HEK293T (cell line): ENCODE results near the gene UPK3B.
"Not testable (repeated sequence)": the region's sequence is repeated elsewhere in the genome, so short reads cannot be mapped to it uniquely, and the experiment has no call there.

ENCODE experiments used
- CTCF ChIA-PET: fragments of 350-600 bp; formaldehyde crosslinking; extraction: SDS; loops from one replicate; lab custom pipeline; 2021; ENCODE audit warnings: antibody characterized with exemption, inconsistent platforms; lab: Yijun Ruan, JAX
- POLR2A ChIA-PET: fragments of 350-600 bp; formaldehyde crosslinking; extraction: SDS; loops from one replicate; lab custom pipeline; 2020; ENCODE audit warnings: antibody characterized with exemption, inconsistent platforms; lab: Yijun Ruan, JAX
- DNase-seq: peaks from one replicate; pipeline ENCODE4 v3.0.0; 2012; ENCODE audit warnings: mixed read lengths; ENCODE audit errors: extremely low spot score
- ARNT ChIP-seq: fragments of 450-650 bp; IDR thresholded peaks from 2 replicates; pipeline ENCODE4 v1.6.1; 2017; ENCODE audit warnings: mild to moderate bottlenecking
- BHLHE40 ChIP-seq: fragments of 450-650 bp; IDR thresholded peaks from 2 replicates; pipeline ENCODE4 v1.6.1; 2016; ENCODE audit warnings: mild to moderate bottlenecking, moderate library complexity, borderline replicate concordance
- CTBP1 ChIP-seq: fragments of 450-650 bp; IDR thresholded peaks from 2 replicates; pipeline ENCODE4 v1.6.1; 2016; ENCODE audit warnings: borderline replicate concordance
- ELF4 ChIP-seq: fragments of 450-650 bp; IDR thresholded peaks from 2 replicates; pipeline ENCODE4 v1.6.1; 2017; ENCODE audit warnings: antibody characterized with exemption
- FOXA1 ChIP-seq: fragments of 450-650 bp; IDR thresholded peaks from 2 replicates; pipeline ENCODE4 v1.6.1; 2016; ENCODE audit warnings: mild to moderate bottlenecking
- FOXK2 ChIP-seq: fragments of 450-650 bp; IDR thresholded peaks from 2 replicates; pipeline ENCODE4 v1.6.1; 2016; ENCODE audit warnings: mild to moderate bottlenecking
- FOXM1 ChIP-seq: fragments of 450-650 bp; IDR thresholded peaks from 2 replicates; pipeline ENCODE4 v1.6.1; 2017; ENCODE audit warnings: mild to moderate bottlenecking, borderline replicate concordance
- HDGF ChIP-seq: fragments of 450-650 bp; IDR thresholded peaks from 2 replicates; pipeline ENCODE4 v1.6.1; 2017; ENCODE audit warnings: antibody characterized with exemption, borderline replicate concordance
- L3MBTL2 ChIP-seq: fragments of 450-650 bp; conservative IDR thresholded peaks from 2 replicates; pipeline ENCODE4 v1.6.1; 2016; ENCODE audit warnings: mild to moderate bottlenecking
- LEF1 ChIP-seq: fragments of 450-650 bp; IDR thresholded peaks from 2 replicates; pipeline ENCODE4 v1.6.1; 2017; ENCODE audit warnings: mild to moderate bottlenecking, borderline replicate concordance
- NFRKB ChIP-seq: fragments of 450-650 bp; IDR thresholded peaks from 2 replicates; pipeline ENCODE4 v1.6.1; 2016; ENCODE audit warnings: mild to moderate bottlenecking, moderate library complexity
- PKNOX1 ChIP-seq: fragments of 450-650 bp; IDR thresholded peaks from 2 replicates; pipeline ENCODE4 v1.6.1; 2016
- SP1 ChIP-seq: fragments of 450-650 bp; IDR thresholded peaks from 2 replicates; pipeline ENCODE4 v1.6.1; 2017
- SUZ12 ChIP-seq: fragments of 450-650 bp; IDR thresholded peaks from 2 replicates; pipeline ENCODE4 v1.6.1; 2016; ENCODE audit warnings: mild to moderate bottlenecking
- TARDBP ChIP-seq: fragments of 450-650 bp; IDR thresholded peaks from 2 replicates; pipeline ENCODE4 v1.6.1; 2016
- ZNF384 ChIP-seq: fragments of 450-650 bp; IDR thresholded peaks from 2 replicates; pipeline ENCODE4 v1.6.1; 2016

Gene UPK3B

DNA sequence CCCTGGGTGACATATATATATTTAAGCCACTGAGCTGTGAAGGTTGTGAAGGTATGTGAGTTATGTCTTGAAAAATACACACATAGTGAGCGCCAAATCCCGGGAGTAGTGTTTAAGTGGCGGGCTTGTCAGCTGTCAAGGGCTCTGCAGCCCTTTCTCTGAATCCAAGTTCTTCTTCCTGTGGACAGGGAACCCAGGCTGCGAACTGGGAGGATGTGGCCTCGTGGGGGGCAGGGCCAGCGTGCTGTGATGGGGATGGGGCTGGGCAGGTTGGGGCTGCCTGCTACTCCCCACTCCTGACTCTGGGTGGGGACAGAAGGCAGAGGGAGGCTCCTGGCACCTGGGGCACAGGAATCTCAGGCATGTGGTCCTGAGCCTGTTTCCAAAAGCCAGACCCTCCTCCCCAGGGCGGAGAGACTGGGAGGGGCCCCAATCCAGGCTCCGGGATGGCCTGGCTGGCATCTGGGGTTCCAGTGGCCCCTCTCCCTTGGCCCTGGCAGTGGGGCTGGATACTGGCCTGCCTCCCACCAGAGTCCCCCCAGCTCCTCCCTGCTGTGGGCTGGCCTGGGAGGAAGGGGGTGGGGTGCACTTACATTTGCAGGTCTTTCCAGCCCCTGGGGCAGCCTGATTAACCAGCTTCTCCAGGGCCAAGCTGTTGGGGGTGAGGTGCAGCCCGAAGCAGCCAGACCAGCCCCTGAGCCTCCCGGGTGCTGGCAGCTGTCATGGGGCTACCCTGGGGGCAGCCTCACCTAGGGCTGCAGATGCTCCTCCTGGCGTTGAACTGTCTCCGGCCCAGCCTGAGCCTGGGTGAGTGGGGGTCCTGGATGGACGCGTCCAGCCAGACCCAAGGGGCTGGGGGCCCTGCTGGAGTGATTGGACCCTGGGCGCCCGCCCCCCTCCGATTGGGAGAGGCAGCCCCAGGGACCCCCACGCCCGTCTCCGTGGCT lies at the start of gene UPK3B:
Gene UPK3B (plus strand): TSS at position 622 of the 947 bp plus-strand sequence. CDS start 101 bp downstream, at position 723.
- CTCF ChIA-PET: no interaction called here
- no peak for TF ChIP-seq ARNT
- no peak for TF ChIP-seq NFRKB
- no peak for TF ChIP-seq HDGF
- no peak for TF ChIP-seq TARDBP
- no peak for TF ChIP-seq CTBP1
- TF ChIP-seq ELF4: no peak
- TF ChIP-seq FOXM1: no peak
- no peak for TF ChIP-seq LEF1
- no peak for TF ChIP-seq ZNF384
- no peak for TF ChIP-seq SP1
- TF ChIP-seq FOXA1: no peak
- no peak for TF ChIP-seq PKNOX1
- TF ChIP-seq L3MBTL2: no peak
- no peak for TF ChIP-seq BHLHE40
- TF ChIP-seq SUZ12: no peak
- TF ChIP-seq FOXK2: no peak
- DNase-seq: peak; percentile 10
- POLR2A ChIA-PET: no interaction called here

- POLR2A ChIA-PET, CTCF ChIA-PET, DNase-seq: not testable (repeated sequence)
Observed at GRCh38 chr7:76460767-76461166, 49.6 kb upstream of the UPK3B start.

GRCh38 chr7:76461464-76462101 lies 48.8 kb upstream of the UPK3B start, which contains the start of gene DTX2:
DTX2 (plus strand) TSS chr7:76461709; CDS start chr7:76480510, 18,801 bp downstream.
- POLR2A ChIA-PET, CTCF ChIA-PET, DNase-seq: not testable (repeated sequence)

DNA sequence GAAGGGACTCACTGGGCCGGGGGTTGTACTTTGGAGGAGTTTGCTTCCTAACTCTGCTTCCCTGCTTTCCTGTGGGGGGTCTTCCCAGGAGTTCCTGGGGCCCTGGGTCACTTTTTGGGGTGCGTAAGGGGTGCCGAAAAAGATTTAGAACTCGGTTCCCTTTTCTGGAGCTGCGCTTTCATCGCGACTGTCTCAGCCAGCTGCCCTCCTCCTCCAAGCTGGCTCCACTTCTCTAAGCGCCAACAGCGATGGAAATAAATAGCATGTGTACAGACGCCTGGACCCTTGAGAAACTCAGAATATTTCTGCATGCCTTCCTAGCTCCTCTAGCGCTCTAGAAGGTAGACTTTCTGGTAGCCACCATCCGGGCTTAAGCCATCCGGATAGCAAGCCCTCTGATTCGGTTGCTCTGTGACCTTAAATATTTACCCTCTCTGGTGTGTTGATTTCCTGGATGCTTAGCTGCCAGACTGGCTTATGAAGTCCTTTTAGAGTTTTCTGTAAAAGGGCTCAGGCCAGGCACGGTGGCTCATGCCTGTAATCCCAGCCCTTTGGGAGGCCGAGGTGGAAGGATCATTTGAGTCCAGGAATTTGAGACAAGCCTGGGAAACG lies 48.0 kb upstream of the UPK3B start:
- POLR2A ChIA-PET, DNase-seq, CTCF ChIA-PET: not testable (repeated sequence)

GRCh38 chr7:76464959-76465358 lies 45.4 kb upstream of the UPK3B start:
- POLR2A ChIA-PET, DNase-seq, CTCF ChIA-PET: not testable (repeated sequence)

- DNase-seq, POLR2A ChIA-PET, CTCF ChIA-PET: not testable (repeated sequence)
Observed at GRCh38 chr7:76465950-76466349, 44.4 kb upstream of the UPK3B start.

DNA sequence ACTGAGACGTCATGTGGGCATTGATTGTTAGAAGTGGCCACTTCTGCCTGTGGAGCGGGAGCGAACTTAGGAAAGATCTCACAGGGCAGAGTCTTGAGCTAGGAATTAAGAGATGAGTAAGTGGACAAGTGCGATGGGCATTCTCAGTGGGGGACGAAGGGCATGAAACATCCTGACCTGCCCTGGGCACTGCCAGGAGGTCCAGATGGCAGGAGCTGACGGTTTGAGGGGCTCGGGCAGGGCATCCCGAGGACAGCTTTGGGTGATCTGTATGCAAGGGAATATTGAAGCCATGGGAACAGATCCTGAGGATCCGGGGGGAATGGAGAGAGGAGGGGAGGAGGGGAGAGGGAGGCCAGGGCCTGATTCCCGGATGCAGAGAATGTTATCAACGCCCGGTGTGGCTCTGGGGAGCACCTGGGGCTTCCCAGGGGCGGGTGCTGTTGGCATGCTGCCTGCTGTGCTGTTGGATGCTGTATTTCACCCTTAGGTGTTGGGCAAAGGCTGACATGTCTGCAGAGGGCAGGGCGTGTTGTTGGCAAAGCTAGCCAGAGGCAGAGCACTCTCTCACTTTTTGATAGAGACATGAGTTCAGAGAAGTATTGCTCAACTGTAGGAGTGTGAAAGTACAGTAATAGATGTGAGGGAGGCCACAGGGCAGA lies 42.5 kb upstream of the UPK3B start:
- CTCF ChIA-PET, POLR2A ChIA-PET, DNase-seq: not testable (repeated sequence)

DNA sequence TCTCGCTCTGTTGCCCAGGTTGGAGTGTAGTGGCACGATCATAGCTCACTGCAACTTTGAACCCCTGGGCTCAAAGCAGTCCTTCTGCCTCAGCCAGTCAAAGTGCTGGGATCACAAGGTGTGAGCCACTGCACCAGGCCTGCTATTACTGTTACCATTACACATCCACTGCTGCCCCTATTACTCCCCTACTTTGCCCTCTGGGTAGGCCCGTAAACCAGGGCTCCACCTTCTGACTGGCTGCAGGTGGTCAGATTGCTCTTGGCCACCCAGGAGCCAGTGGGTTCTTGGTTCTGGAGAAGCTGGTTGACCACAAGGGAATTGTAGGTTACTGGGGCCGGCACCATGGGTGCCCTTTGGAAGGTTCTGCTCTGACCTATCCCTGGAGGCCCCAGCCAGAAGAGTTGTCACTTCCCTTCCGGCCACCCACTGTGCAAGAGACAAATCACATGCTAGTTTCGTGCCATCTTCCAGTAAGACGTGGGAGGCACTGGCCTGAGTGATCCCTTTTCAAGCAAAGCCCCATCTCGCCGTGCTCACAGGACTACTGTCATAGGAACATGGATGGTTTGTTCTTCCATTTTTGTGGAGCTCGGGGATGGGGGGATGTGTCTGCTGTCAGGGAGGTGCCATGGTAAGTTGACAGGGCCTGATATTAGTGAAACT lies 38.7 kb upstream of the UPK3B start:
- CTCF ChIA-PET, POLR2A ChIA-PET, DNase-seq: not testable (repeated sequence)

- POLR2A ChIA-PET, CTCF ChIA-PET, DNase-seq: not testable (repeated sequence)
Observed at GRCh38 chr7:76473097-76473496, 37.3 kb upstream of the UPK3B start.

- DNase-seq, POLR2A ChIA-PET, CTCF ChIA-PET: not testable (repeated sequence)
Observed at GRCh38 chr7:76476280-76476679, 34.1 kb upstream of the UPK3B start.

DNA sequence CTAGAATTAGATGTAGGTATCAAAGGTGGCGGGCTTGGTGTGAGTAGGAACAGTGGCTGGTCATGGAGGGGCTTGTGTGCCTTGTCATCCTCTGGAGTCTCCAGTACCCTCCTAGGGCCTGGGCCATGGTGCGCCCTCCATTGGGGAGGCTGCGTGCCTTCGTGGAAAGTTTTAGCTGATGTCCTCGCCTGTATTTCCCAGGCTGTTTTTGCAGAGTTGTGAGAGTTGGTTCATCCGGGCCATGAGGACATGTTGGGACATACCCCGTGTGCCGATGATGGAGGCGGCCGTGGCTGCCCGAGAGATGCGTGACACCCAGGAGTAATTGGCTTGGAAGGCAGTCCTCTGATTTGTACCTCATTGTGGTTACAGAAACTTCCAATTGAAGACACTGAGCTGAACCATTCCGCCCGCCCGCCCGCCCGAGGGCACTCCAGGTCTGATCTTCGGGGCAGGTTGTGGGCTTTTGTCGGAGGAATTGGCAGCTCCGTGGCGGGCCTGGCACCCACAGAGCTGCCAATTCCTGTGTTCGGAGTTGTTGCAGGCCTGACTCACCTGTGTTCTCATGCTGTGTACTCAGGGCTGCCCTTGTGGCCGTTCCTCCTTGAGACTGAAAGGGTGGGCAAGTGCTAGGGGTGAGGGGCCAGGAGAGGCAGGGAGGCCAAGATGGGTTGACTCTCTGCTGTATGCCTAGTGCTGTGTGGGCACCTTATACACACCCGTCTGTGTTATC lies 33.4 kb upstream of the UPK3B start:
- POLR2A ChIA-PET, DNase-seq, CTCF ChIA-PET: not testable (repeated sequence)

GRCh38 chr7:76479628-76480027 lies 30.7 kb upstream of the UPK3B start:
- DNase-seq, POLR2A ChIA-PET, CTCF ChIA-PET: not testable (repeated sequence)
